ENCODE results near the gene GRIK4.

DNA sequence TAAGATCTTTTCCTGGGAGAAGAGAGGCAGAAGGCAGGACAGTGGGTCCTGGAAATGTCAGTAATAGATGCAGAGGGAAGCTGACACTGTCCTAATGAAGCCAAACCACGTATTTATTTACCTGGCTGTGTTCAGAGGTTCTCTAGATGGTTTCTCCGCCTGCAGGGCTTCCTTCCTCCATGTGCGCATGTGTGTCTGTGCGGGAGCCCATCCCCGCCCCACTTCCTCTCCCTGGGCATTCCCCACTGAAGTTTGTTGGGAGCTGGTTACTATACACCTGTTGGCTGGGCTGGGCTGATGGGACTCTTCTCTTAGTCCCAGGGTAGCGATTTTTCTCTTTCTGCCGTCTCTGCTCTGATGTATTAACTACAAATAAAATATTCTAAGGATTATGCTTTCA lies 307.5 kb downstream of the GRIK4 start:
- TF ChIP-seq POLR2A (IDR thresholded peaks at IDR 0.05): no peak
- TF ChIP-seq EP300 (IDR thresholded peaks at IDR 0.05): no peak
